Measurements from ENCODE around the gene MORN4. TPM values are rescaled to one million over a fixed set of nuclear protein-coding genes. Genes with fewer than 3 reads are reported as not detected.
"Not testable (repeated sequence)": the region's sequence is repeated elsewhere in the genome, so short reads cannot be mapped to it uniquely, and the experiment has no call there.

MORN4 gene
- total RNA-seq, 2 experiments from 2014 or later = 3.9 to 5.3 TPM

DNA sequence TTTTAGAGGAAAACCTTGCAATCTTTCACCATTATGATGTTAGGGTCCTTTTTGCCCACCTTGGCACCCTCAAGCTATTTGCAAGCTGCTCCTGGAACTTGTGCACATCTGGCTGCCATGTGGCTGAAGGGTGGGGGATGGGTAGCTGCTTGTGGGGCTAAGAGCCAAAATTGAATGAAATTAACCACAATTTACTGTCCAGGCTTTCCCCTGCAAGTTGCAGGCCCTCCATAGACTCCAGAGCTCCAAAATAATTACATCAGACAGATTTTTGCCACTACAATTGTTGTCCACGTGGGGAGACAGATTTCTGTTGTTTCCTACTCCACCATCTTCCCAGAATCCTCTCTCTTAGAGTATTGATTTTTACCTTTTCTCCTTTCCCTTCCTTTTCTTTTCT, 26.3 kb upstream of the MORN4 start:
- no peak overlapping the region for H3K27ac Mint-ChIP-seq
- POLR2A ChIA-PET = no interaction called here
- ATAC-seq = no peak
- CTCF ChIA-PET = interaction anchor here (0.6 kb wide), 1 partner anchor 65 kb away, joined by 3 read pairs; no protein-coding TSS in a partner anchor
- intact Hi-C loops (cut with DNase I, micrococcal nuclease) = no loop called here
- H3K9me3 Mint-ChIP-seq (ENCODE audit: low read depth) = no peaks in the 10 kb centered on the region
- no peak for DNase-seq
- H3K36me3 Mint-ChIP-seq (ENCODE audit: low read depth) = peaks cover 28% of the 10 kb centered on the region
- H3K4me3 Mint-ChIP-seq = no peak overlapping the region
- no peaks in the 10 kb centered on the region for H3K4me1 Mint-ChIP-seq
- H3K27me3 Mint-ChIP-seq = no peaks in the 10 kb centered on the region

DNA sequence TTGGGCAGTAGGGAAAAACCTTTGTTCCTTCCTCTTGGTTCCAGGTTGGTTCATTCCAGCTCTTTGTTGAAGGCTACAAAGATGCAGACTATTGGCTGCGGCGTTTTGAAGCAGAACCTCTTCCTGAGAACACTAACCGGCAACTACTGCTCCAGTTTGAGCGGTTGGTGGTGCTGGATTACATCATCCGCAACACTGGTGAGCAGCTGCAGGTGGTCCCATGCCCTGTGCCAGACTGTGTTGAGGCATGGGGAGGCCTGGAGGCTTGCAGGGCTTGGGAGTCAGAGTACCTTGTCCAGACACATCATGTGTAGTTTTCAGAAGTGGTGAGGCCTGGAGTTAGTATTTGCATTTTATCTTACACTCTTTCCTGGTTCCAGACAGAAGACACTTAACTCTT, 23.5 kb upstream of the MORN4 start:
- ATAC-seq (no peak), DNase-seq (no peak)
- Mint-ChIP-seq H3K4me1 (no peaks in the 10 kb centered on the region), H3K36me3 (ENCODE audit: low read depth) (peaks cover 23% of the 10 kb centered on the region), H3K9me3 (ENCODE audit: low read depth) (no peaks in the 10 kb centered on the region), H3K4me3 (no peak overlapping the region), H3K27me3 (no peaks in the 10 kb centered on the region), H3K27ac (no peak overlapping the region)
- ChIA-PET CTCF (no interaction called here), POLR2A (no interaction called here)
- intact Hi-C loops (cut with DNase I, micrococcal nuclease) = no loop called here

DNA sequence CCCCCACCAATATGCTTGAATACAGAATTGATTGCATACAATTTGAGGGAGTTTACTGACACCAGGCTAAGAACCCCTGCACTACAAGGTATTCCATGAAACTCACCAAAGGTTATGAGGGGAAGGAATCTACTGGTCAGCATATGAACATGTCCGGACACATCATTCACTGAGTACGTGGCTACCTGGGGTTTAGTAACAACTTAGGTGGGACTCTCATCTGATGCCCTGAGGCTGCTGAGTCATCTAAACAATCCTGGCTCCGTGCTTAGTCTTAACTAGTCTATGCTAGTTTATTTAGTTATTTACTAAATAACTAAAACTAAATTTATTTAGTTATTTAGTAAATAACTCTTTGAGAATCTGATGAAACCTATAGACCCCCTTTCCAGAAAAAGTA, 18.5 kb upstream of the MORN4 start:
- ATAC-seq = no peak
- ChIA-PET CTCF (interaction anchor here (1.6 kb wide), 1 partner anchor 25 kb away, joined by 4 read pairs; no protein-coding TSS in a partner anchor), POLR2A (no interaction called here)
- no peak for DNase-seq
- intact Hi-C loops (cut with DNase I, micrococcal nuclease) = no loop called here
- Mint-ChIP-seq H3K9me3 (ENCODE audit: low read depth) (no peaks in the 10 kb centered on the region), H3K4me3 (no peak overlapping the region), H3K27me3 (no peaks in the 10 kb centered on the region), H3K27ac (no peak overlapping the region), H3K36me3 (ENCODE audit: low read depth) (peaks cover 15% of the 10 kb centered on the region), H3K4me1 (peaks cover 22% of the 10 kb centered on the region)

DNA sequence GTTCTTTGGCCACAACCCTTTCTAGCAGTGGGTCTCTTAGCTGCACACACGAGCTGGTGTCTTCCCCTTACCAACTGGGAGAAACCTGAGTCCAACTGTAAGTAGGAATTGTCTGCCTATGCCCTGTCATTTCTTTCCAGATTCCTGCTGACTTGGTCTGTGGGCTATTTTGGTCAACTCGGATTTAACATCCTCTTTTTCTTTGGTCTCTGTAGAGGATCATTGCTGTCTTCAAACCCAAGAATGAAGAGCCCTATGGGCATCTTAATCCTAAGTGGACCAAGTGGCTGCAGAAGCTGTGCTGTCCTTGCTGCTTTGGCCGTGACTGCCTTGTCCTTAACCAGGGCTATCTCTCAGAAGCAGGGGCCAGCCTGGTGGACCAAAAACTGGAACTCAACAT, 17.4 kb upstream of the MORN4 start:
- intact Hi-C loops (cut with DNase I, micrococcal nuclease) = no loop called here
- ATAC-seq (no peak), DNase-seq (no peak)
- CTCF ChIA-PET = interaction anchor here (1.6 kb wide), 1 partner anchor 26 kb away, joined by 4 read pairs; no protein-coding TSS in a partner anchor
- no peaks in the 10 kb centered on the region for H3K27me3 Mint-ChIP-seq
- no peak overlapping the region for H3K4me3 Mint-ChIP-seq
- no peak overlapping the region for H3K27ac Mint-ChIP-seq
- POLR2A ChIA-PET = interaction anchor here (0.6 kb wide), 1 partner anchor 585 kb away, joined by 3 read pairs; no protein-coding TSS in a partner anchor
- no peaks in the 10 kb centered on the region for H3K9me3 Mint-ChIP-seq (ENCODE audit: low read depth)
- H3K4me1 Mint-ChIP-seq = peaks cover 22% of the 10 kb centered on the region
- peaks cover 12% of the 10 kb centered on the region for H3K36me3 Mint-ChIP-seq (ENCODE audit: low read depth)

DNA sequence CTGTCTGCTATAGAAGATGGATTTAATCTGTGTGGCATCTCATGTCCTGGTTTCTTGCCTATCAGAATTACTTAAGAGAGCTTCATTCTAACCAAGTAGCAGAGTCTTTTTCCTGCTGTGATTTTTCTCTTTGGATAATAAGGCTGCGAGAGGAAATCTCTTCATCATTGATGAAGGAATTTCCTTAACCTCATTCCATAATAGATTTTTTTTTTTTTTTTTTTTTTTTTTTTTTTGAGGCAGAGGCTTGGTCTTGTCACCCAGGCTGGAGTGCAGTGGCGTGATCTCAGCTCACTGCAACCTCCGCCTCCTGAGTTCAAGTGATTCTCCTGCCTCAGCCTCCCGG, 16.1 kb upstream of the MORN4 start:
- H3K27ac Mint-ChIP-seq = peak overlapping the region; percentile 83
- not testable (repeated sequence) for DNase-seq; ATAC-seq; H3K4me3 Mint-ChIP-seq; H3K27me3 Mint-ChIP-seq; H3K9me3 Mint-ChIP-seq (ENCODE audit: low read depth)
- H3K4me1 Mint-ChIP-seq = peaks cover 22% of the 10 kb centered on the region
- intact Hi-C loops (cut with DNase I, micrococcal nuclease) = loop anchor here in 1 of 2 experiments (10.0 kb wide), 1 partner anchor 1975 kb away; the partner anchor contains the start of gene SLC25A28
- ChIA-PET POLR2A (interaction anchor here (0.8 to 1.1 kb wide), 2 partner anchors 13 to 237 kb away, joined by 6 to 8 read pairs; no protein-coding TSS in a partner anchor), CTCF (interaction anchor here (0.6 to 1.3 kb wide), 5 partner anchors 27 to 97 kb away, joined by 3 to 6 read pairs (median 4); partner anchors contain the start of gene AVPI1)
- H3K36me3 Mint-ChIP-seq (ENCODE audit: low read depth) = peaks cover 16% of the 10 kb centered on the region

DNA sequence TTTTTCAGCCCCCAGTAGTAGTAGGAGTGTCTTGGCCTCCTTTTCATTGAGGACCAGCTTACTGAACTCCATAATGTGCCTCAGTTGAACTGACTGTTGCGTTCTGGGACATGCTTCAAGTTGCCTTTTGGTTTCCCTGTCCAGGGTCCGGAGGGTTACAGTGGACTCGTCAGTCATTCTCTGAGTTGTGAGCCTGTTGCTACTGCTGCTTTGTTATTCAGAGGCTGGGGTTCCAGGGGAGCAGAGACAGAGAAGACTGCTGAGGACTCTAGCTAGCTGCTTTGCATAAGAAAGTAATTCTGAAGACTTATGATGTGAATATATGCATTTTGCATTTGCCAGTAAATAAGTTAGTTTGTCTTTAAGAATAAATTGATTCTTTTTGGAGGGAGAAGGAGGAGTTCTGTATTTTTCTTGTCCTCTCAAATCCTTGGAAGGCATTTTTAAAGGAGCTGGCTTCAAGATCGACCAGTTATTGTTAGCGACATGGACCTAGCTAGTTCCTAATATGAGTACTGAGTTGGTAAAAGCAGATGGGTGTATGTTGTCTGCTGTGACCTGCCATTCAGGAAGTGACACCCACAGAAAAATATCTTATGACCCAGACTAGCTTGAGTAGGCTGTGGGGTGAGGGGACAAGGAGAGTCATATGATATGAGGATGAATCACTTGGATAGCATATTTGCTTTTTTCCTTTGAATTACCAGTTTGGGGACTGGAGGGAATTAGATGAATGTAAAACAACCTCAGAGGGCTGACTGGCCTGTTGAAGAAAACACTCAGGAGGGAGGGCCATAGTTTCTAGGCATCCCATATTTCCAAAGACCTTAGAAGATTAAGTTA, 15.5 kb upstream of the MORN4 start:
- peak overlapping the region; percentile 83 for H3K27ac Mint-ChIP-seq
- DNase-seq (peak; percentile 60), ATAC-seq (peak; percentile 100)
- H3K4me1 Mint-ChIP-seq = peaks cover 22% of the 10 kb centered on the region
- ChIA-PET CTCF (interaction anchor here (0.6 to 1.3 kb wide), 5 partner anchors 28 to 96 kb away, joined by 3 to 6 read pairs (median 4); partner anchors contain the start of gene AVPI1), POLR2A (interaction anchor here (0.6 to 1.1 kb wide), 3 partner anchors 10 to 236 kb away, joined by 5 to 8 read pairs (median 6); no protein-coding TSS in a partner anchor)
- peaks cover 13% of the 10 kb centered on the region for H3K36me3 Mint-ChIP-seq (ENCODE audit: low read depth)
- H3K4me3 Mint-ChIP-seq = no peak overlapping the region
- no peaks in the 10 kb centered on the region for H3K9me3 Mint-ChIP-seq (ENCODE audit: low read depth)
- intact Hi-C loops (cut with DNase I, micrococcal nuclease) = loop anchor here in 1 of 2 experiments (10.0 kb wide), 1 partner anchor 1976 kb away; the partner anchor contains the start of gene SLC25A28
- H3K27me3 Mint-ChIP-seq = no peaks in the 10 kb centered on the region

DNA sequence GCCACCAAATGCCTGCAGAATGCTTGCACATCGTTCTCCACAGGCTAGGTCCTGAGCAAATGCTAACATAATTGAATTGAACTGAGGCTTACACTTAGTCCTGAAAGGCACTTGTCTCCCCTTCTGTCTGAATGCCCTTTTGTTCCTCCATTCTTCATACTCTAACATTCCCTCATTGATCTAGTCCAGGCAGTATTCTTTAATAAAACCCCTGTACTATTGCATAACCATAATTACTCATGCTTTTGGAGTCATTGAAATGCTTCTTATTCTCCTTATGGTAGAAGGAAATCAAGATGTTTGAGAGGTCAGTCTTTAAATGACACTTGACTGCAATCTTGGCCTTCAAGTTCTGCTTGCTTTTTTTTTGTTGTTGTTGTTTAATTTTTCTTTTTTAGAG, 14.3 kb upstream of the MORN4 start:
- H3K4me1 Mint-ChIP-seq = peaks cover 29% of the 10 kb centered on the region
- ChIA-PET CTCF (no interaction called here), POLR2A (interaction anchor here (0.6 kb wide), 1 partner anchor 75 kb away, joined by 4 read pairs; the partner anchor contains the start of gene ANKRD2)
- no peaks in the 10 kb centered on the region for H3K27me3 Mint-ChIP-seq
- DNase-seq (no peak), ATAC-seq (no peak)
- no peak overlapping the region for H3K4me3 Mint-ChIP-seq
- H3K36me3 Mint-ChIP-seq (ENCODE audit: low read depth) = peaks cover 5% of the 10 kb centered on the region
- intact Hi-C loops (cut with DNase I, micrococcal nuclease) = loop anchor here in 1 of 2 experiments (10.0 kb wide), 1 partner anchor 1977 kb away; the partner anchor contains the start of gene SLC25A28
- H3K9me3 Mint-ChIP-seq (ENCODE audit: low read depth) = no peaks in the 10 kb centered on the region
- peak overlapping the region; percentile 5 for H3K27ac Mint-ChIP-seq

DNA sequence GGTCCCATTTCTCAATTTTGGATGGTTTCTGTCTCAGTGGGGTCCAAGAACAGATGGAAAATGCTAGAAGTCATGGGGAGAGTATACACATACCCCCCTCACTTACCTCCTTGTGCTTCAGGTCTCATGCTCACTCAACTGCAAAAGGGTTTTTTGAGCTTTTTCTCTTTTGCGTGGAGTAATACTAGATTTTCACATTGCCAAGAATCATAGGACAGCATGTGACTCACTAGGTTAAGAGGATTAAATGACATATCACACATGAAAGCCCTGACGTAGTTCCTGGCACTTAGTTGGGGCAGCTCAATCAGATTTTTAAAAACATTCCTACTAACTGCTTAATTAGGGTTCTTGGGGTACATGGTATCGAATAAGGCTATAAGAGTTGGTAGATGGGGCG, 11.6 kb upstream of the MORN4 start:
- ATAC-seq (no peak), DNase-seq (no peak)
- ChIA-PET POLR2A (no interaction called here), CTCF (no interaction called here)
- Mint-ChIP-seq H3K4me3 (no peak overlapping the region), H3K36me3 (ENCODE audit: low read depth) (peaks cover 5% of the 10 kb centered on the region), H3K4me1 (peaks cover 37% of the 10 kb centered on the region), H3K27ac (no peak overlapping the region), H3K9me3 (ENCODE audit: low read depth) (no peaks in the 10 kb centered on the region), H3K27me3 (no peaks in the 10 kb centered on the region)
- intact Hi-C loops (cut with DNase I, micrococcal nuclease) = loop anchor here in 1 of 2 experiments (5.0 to 10.0 kb wide), 2 partner anchors 1058 to 1980 kb away; partner anchors contain the start of genes SLC25A28 and TM9SF3

DNA sequence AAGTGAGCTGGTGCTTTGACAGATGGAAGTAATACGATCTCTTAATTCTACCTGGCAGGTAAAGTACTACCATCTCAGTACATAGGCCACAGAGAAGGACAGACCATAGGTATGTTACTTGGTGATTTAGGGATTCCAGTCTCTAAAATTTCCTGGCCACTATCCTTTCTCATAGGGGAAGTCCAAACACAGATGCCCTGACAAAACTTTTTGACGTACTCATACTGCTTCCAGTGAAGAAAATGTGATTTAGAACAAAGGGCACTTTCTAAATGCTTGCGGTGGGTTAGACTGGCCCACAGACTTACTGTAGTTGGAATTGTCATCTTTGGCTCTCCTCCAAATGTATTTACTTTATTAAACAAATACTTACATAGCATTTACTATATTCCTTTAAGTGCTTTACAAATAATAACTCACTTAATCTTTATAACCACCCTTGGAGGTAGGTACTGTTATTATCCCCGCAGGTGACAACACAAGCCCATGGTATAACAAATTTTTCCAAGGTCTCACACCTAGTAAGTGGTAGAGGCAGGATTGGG, 10.2 kb upstream of the MORN4 start:
- peaks cover 27% of the 10 kb centered on the region for H3K4me1 Mint-ChIP-seq
- DNase-seq = no peak
- intact Hi-C loops (cut with DNase I, micrococcal nuclease) = loop anchor here in 1 of 2 experiments (5.0 to 10.0 kb wide), 2 partner anchors 1056 to 1981 kb away; partner anchors contain the start of genes SLC25A28 and TM9SF3
- H3K27me3 Mint-ChIP-seq = no peaks in the 10 kb centered on the region
- peaks cover 5% of the 10 kb centered on the region for H3K36me3 Mint-ChIP-seq (ENCODE audit: low read depth)
- H3K27ac Mint-ChIP-seq = no peak overlapping the region
- no peak for ATAC-seq
- ChIA-PET POLR2A (no interaction called here), CTCF (interaction anchor here (1.4 kb wide), 1 partner anchor 58 kb away, joined by 4 read pairs; no protein-coding TSS in a partner anchor)
- H3K9me3 Mint-ChIP-seq (ENCODE audit: low read depth) = no peaks in the 10 kb centered on the region
- no peak overlapping the region for H3K4me3 Mint-ChIP-seq

DNA sequence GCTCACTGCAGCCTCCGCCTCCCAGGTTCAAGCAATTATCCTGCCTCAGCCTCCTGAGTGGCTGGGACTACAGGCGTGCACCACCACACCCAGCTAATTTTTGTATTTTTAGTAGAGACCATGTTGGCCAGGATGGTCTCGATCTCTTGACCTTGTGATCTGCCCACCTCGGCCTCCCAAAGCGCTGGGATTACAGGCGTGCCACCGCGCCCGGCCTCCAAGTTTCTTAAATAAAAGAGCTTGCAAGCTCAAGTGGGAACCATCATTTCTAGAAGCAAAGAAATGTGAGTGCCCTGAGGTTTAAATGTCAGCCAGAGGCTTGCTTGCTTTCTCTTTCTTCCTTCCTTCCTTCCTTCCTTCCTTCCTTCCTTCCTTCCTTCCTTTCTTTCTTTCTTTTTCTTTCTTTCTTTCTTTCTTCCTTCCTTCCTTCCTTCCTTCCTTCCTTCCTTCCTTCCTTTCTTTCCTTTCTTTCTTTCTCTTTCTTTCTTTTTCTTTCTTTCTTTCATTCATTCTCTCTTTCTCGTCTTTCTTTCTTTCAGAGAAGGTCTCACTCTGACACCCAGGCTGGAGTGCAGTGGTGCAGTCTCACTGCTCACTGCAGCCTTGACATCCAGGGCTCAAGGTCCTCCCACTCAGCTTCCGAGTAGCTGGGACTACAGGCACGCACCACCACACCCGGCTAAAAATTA, 9.3 kb upstream of the MORN4 start:
- ChIA-PET POLR2A (interaction anchor here (0.7 kb wide), 1 partner anchor 21 kb away, joined by 9 read pairs; no protein-coding TSS in a partner anchor), CTCF (interaction anchor here (0.6 to 1.5 kb wide), 4 partner anchors 15 to 451 kb away, joined by 3 to 4 read pairs (median 4); partner anchors contain the start of gene ANKRD2)
- ATAC-seq; H3K36me3 Mint-ChIP-seq (ENCODE audit: low read depth); H3K4me3 Mint-ChIP-seq; H3K9me3 Mint-ChIP-seq (ENCODE audit: low read depth); H3K27ac Mint-ChIP-seq; H3K27me3 Mint-ChIP-seq; DNase-seq: not testable (repeated sequence)
- intact Hi-C loops (cut with DNase I, micrococcal nuclease) = loop anchor here in 1 of 2 experiments (5.0 to 10.0 kb wide), 2 partner anchors 1055 to 1982 kb away; partner anchors contain the start of genes SLC25A28 and TM9SF3
- H3K4me1 Mint-ChIP-seq = peaks cover 22% of the 10 kb centered on the region

Data from activated CD4-positive, alpha-beta T cell treated with anti-CD3 and anti-CD28 coated beads for 36 hours (primary cell).